GM12891 (cell line): Measurements from ENCODE around the gene SNX1.

Source experiments
- DNase-seq: peaks from one replicate; pipeline ENCODE4 v3.0.0; 2011; ENCODE audit warnings: low spot score; ENCODE audit not compliant: insufficient read length
- FAIRE-seq: peaks from 2 replicates; lab custom pipeline; 2011; peaks lifted over from hg19 to GRCh38; lab: Jason Lieb, UNC
- PAX5 ChIP-seq: IDR thresholded peaks from 2 replicates; pipeline ENCODE4 v1.6.1; 2011; ENCODE audit warnings: low read length, moderate library complexity, mild to moderate bottlenecking; ENCODE audit not compliant: insufficient read depth, severe bottlenecking
- POLR2A ChIP-seq: IDR thresholded peaks from 2 replicates; pipeline ENCODE4 v1.6.1; 2011; ENCODE audit warnings: low read depth, low read length, control low read depth
- POLR2AphosphoS5 ChIP-seq: IDR thresholded peaks from 2 replicates; pipeline ENCODE4 v1.6.1; 2011; ENCODE audit warnings: low read depth, low read length, control low read depth
- POU2F2 ChIP-seq: IDR thresholded peaks from 2 replicates; pipeline ENCODE4 v1.6.1; 2011; ENCODE audit warnings: low read depth, mild to moderate bottlenecking, control low read depth, low read length, moderate library complexity
- SPI1 ChIP-seq: IDR thresholded peaks from 2 replicates; pipeline ENCODE4 v1.6.1; 2011; ENCODE audit warnings: low read depth, low read length, control low read depth
- TAF1 ChIP-seq: IDR thresholded peaks from 2 replicates; pipeline ENCODE4 v1.6.1; 2011; ENCODE audit warnings: low read depth, low read length, control low read depth

SNX1 gene

DNA sequence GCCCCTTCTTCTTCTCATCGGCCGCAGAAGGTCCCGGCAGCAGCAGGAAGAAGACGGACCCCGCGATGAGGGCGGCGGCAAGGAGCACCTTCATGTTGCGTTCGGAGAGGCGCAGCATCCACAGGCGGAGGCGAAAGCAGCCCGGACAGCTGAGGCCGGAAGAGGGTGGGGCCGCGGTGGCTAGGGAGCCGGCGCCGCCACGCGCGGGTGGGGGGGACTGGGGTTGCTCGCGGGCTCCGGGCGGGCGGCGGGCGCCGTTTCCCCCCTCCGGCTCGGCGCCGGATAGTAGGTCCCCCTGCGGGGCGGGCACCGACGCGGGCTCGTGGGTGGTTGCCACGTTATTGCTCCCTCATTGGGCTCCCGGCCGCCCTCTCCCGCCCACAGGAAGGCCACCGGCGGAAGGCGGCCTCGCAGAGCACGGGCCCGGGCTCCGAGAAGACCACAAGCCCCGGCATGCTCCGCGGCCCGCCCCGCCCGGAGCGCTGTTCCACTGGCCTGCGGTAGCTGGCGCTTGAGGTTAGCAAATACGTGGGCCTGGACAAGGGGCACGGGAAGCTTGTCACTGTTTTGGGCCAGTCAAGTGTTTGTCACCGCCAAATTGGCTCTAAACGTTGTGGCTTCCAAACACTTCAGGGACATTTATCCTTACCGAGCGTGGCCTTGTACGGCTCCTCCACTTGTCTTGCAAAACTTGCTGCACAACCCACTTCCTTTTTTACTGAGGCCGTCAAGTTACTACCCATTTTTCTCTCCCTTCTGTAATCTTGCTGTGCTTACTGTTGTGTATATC is 67.3 kb downstream of the SNX1 start, which contains the start of gene PPIB:
PPIB (minus strand) TSS at position 154 of the 790 bp plus-strand sequence; CDS start at position 118, 36 bp downstream.
- TF ChIP-seq SPI1 = peak; percentile 94
- TF ChIP-seq POLR2A = peak; percentile 92
- TF ChIP-seq POLR2AphosphoS5 = peak; percentile 97
- TF ChIP-seq POU2F2 = peak; percentile 84
- TF ChIP-seq TAF1 = peak; percentile 95
- no peak for TF ChIP-seq PAX5
- peak; percentile 95 for DNase-seq
- peak; percentile 91 for FAIRE-seq

- no peak for DNase-seq
- TF ChIP-seq TAF1 (no peak), POU2F2 (no peak), POLR2AphosphoS5 (no peak), PAX5 (no peak), SPI1 (no peak), POLR2A (no peak)
- no peak for FAIRE-seq
Measured at GRCh38 chr15:64163659-64164362, 68.0 kb downstream of the SNX1 start.

DNA sequence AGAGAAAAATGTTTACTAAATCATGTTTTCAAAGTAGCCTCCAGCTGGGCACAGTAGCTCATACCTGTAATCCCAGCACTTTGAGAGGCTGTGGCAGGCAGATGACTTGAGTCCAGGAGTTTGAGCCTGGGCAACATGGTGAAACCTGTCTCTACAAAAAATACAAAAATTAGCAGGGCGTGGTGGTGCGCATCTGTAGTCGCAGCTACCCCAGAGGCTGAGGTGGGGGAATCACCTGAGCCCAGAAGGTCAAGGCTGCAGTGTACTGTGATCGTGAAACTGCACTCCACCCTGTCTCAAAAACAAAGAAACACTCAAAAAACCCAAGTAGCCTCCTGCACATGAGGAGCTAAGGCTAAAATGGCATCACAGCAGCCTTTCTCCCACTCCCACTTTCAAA is 68.7 kb downstream of the SNX1 start:
- DNase-seq (no peak), FAIRE-seq (peak; percentile 54)
- TF ChIP-seq PAX5 = no peak

DNA sequence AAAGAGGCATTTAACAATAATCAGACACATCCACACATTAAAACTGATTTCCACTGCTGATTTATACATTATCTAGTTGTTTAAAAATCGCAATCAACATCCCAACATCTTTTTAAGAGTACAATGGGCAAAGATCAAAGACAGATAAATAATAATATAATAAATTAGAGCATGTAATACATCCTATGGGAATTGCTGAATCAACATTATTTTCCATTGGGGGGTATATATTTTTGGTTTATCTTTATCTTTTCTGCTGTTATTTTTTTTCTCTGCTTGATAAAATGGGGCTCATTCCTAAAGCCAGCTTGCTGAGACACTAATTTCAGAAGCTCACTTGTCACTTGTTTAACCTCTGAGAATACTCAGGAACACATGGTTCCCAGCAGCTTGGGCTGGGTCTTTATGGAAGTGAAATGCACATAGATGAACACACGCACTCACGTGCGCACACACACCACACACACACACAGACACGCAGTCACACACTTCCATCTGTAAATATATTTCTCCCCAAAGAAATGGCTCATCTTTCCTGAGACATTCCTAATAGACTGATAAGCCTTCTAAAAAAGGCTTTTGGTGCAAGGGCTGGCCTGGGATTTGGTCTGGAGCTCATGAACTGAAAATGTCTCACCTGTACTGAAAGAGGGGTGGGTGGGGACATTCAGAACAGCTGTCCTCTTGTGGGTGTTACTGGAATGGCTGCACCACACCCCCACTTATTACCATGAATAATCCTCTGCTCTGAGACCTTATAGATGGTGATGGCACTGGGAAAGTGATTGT is 70.5 kb downstream of the SNX1 start:
- DNase-seq (no peak), FAIRE-seq (no peak)
- TF ChIP-seq POLR2AphosphoS5 (no peak), SPI1 (no peak), TAF1 (no peak), POU2F2 (no peak), PAX5 (no peak), POLR2A (no peak)

DNA sequence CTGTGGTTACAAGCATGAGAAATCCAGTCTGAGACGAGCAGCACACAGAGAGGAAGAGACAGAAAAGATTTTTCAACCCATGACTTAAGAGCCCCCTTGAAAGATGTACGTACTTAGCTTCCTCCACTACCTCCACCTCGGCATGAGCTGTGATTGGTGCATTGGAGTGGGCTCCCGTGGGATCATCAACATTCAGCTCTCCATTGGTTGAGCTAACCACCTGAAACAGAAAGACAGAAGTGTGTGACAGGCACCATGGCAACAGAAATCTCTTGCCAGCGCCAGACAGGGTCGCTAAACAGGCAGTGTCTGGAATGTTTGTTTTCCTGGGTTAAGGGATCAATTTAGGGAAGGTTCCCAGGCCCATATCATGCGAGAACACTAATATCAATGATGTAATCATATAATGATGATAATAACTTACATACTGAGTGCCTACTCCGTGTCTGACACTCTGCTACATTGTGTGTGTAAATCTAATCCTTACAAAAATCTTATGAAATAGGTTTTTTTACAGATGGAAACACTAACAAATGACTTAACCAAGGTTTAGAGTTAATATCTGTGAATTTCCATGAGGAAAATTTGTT is 84.5 kb downstream of the SNX1 start:
- peak; percentile 84 for FAIRE-seq
- DNase-seq = peak; percentile 37
- TF ChIP-seq POLR2A (no peak), POU2F2 (no peak), TAF1 (no peak), POLR2AphosphoS5 (no peak), SPI1 (no peak), PAX5 (no peak)

- TF ChIP-seq PAX5 (no peak), TAF1 (no peak), POLR2AphosphoS5 (no peak), SPI1 (no peak), POU2F2 (no peak), POLR2A (no peak)
- no peak for DNase-seq
- no peak for FAIRE-seq
Measured at GRCh38 chr15:64182859-64183370, 87.1 kb downstream of the SNX1 start.

DNA sequence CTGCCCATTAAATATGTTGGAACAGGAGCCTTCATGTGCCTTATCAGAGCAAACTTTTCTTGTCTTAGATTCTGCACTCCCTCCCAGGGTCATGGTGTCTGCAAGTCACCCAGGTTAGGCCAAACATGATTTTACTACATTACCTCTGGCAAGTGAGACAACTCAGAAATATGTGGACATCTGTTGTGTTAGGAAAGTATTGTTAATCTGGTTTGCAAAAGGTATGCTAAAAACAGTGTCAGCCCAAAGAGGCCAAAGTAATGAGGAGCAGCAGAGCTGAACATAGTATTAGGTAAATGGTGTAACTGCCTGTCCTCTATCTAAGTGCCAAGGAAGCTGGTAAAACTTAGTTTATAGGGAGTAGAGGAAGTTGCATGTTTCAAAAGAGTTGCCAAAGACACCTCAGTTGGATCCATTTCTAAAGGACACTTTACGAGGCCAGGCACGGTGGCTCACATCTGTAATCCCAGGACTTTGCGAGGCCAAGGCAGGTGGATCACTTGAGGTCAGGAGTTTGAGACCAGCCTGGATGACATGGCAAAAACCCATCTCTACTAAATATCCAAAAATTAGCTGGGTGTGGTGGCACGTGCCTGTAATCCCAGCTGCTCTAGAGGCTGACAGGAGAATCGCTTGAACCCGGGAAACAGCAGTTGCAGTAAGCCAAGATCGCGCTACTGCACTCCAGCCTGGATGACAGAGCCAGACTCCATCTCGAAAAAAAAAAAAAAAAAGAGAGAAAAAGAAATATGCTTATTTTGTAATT is 89.5 kb downstream of the SNX1 start:
- no peak for TF ChIP-seq POU2F2
- no peak for TF ChIP-seq POLR2AphosphoS5
- no peak for DNase-seq
- no peak for FAIRE-seq

GRCh38 chr15:64187396-64188191 is 91.8 kb downstream of the SNX1 start:
- no peak for FAIRE-seq

More at GRCh38 chr15:64187396-64188191, 91.8 kb downstream of the SNX1 start:
- TF ChIP-seq POU2F2 = no peak
- no peak for TF ChIP-seq SPI1
- TF ChIP-seq PAX5 = no peak
- TF ChIP-seq POLR2A = no peak
- TF ChIP-seq POLR2AphosphoS5 = no peak
- no peak for TF ChIP-seq TAF1
- DNase-seq = no peak
